HG03378 (cell line): ENCODE results near the gene TNNT3.

Experiments
- ATAC-seq: cut with Tn5 transposase; IDR thresholded peaks from one replicate; pipeline ENCODE4 v1.9.1; 2021; ENCODE audit warnings: mild to moderate bottlenecking, moderate library complexity; ENCODE audit not compliant: unreplicated experiment

The TNNT3 gene

GRCh38 chr11:1920909-1921573 is 1.5 kb downstream of the TNNT3 start:
- no peak for ATAC-seq

GRCh38 chr11:1921574-1922141 is 2.2 kb downstream of the TNNT3 start:
- ATAC-seq = no peak

DNA sequence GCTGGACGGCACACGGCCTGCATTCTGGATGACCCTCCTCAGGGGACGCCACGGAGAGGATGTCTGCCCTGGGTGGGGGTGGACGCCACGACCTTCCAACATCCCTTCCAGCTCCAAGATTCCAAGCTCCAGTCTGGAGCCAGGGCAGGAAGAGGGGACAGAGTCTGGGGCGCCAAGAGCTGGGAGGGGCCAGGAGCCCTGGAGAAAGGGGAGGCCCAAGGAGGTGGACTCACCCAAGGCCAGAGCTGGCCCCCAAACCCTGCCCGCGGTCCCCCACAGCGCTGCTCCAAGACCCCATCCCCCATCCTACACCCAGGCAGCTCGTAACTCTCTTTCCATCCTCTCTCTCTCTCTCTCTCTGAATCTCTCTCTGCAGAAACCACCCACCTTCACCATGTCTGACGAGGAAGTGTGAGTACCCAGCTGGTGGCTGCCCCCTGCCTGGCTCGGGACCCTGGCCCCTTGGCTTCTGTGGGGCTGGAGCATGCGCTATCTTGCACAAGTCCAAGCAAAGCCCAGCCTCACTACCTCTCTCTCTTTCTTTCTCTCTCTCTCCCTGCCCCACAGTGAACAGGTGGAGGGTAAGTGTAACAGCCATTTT is 3.1 kb downstream of the TNNT3 start:
- no peak for ATAC-seq

DNA sequence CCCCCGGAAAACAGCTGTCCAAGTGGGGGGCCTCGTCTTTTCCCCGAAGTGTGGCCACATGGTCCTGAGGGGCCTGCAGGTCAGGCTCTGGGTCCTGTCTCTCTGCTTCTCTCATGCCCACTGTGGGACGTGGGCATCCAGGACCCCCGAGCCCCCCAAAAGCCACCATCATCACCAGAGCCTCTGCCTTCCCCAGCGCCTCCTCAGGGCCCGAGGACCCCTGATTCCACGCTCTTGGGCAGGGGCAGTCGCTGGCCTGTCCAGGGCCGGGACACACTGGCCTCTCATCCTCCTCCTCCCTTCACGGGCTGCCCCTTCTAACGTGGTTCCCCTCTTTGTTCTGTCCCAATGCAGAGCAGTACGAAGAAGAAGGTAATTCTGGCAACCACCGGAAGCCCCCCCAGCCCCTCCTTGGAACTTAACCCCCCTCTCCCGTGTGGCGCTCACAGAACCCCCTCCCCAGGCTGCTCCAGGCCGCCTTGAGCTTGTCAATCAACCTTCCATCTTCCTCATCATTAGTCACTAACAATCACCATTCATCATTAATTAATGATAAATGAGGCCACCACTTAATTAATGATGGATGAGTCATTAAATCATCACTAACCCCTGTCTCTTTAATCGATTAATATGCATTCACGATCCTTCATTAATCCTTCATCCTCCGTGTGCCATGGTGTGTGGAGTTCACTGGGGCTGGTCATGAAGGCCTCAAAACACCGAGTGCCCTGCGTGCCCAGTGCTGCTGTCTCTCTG is 3.9 kb downstream of the TNNT3 start:
- no peak for ATAC-seq

GRCh38 chr11:1924181-1924580 is 4.7 kb downstream of the TNNT3 start:
- no peak for ATAC-seq

GRCh38 chr11:1924646-1925372 is 5.3 kb downstream of the TNNT3 start:
- no peak for ATAC-seq

- no peak for ATAC-seq
Observed at GRCh38 chr11:1925373-1926155, 6.1 kb downstream of the TNNT3 start.

DNA sequence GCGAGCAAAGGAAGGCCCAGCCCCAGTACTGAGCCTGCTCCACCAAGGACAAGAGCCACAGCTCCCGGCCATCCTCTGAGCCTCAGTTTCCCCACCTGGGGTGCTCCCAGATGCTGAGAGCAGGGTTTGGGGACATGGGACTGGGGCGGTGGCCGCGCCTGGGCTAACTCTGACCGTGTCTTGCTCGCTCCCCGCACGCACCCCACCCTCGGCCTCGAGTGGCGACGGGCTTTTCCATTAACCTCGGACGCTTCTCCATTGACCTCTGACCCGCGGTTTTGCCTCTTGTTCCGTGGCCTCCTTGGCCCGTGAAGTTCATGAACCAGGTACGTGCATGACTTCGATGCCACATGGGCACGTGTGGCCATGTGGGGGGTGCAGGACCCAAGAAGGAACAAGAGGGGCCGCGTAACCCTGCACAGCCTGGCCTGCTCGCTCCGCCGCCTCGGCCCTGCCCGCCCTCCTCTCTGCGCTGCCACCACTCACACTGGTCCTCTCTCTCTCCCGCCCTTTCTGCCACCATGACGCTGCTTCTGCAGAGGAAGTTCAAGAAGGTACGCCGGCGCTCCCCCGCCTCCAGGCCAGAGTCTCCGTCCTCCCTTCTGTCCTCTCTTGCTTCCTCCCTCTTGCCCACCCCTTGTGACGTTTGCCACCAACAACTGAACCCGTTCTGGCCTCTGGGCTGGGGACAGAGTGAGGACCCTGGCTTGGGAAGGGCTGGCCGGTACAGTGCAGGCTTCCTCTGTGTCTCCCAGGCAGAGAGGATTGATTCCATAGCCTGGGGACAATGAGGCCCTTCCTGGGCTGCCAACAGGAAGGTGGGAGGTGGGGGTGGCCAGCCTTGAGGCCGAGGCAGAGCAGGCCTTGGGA is 6.9 kb downstream of the TNNT3 start:
- ATAC-seq = no peak

DNA sequence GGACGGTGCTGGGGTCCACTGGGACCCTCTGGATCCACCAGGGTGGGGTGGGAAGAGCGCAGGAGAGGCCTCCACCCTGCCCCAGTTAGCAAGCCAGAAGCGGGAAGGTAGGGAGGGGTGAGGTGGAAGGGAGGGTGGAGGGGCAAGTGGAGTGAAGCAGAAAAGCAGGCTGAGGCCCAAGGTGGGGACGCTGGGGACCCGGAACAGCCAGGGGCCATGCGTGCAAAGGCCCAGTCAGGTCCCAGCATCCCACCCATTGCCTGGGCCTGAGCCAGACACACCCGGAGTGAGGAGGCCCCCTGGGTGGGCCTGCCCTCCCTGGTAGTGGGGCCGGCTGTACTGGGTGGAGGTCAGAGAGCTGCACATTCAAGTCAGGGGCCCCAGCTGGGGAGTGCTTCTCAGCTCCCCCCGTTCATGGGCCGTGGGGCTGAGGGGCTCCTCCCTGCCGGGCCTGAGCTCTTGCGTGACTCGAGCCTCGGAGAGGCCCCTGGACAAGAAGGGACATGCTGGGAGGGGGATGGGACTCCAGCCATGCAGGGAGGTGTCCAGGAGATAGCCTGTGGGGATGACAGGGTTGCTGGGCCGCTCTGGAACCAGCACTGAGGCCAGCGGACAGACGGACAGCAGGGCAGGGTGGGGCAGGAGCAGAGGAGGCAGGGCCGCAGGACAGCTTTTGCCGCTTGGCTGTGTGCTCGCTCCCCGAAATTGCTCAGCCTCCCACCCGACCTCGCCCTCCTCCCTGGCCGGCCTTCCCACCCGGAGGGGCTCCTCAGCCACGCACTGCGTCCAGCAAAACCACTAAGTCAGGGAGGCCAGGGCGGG is 7.7 kb downstream of the TNNT3 start:
- no peak for ATAC-seq

DNA sequence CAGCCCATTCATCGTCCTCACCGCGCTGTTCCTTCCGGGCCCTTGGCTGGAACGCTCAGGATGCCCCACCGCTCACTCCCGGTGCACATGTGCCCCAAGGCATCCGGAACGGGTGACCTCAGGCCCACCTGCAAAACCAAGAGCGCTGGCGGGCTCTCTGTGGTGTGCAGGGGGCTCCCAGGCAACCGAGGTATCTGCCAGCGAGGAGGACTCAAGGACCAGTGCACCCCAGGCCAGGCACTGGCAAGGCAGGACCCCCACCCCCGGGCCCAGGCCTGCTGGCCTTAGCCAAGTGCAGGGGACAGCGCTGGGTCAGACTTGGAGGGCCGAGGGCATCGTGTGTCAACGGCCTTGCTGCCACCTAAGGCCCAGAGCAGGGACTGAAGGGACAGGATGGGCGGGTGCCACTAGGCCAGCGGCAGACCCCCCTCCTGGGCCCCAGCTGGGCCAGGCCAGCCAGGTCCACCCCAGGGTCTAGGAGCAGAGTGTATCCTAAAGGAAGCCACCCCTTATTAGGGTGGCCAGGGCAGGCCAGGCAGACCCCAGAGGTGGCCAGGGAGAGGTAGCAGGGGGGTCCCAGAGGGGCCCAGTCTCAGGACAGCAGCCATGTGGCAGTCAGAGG is 8.5 kb downstream of the TNNT3 start:
- no peak for ATAC-seq

GRCh38 chr11:1928470-1928890 is 9.0 kb downstream of the TNNT3 start:
- ATAC-seq = no peak

- no peak for ATAC-seq
Observed at GRCh38 chr11:1928891-1929541, 9.5 kb downstream of the TNNT3 start.

DNA sequence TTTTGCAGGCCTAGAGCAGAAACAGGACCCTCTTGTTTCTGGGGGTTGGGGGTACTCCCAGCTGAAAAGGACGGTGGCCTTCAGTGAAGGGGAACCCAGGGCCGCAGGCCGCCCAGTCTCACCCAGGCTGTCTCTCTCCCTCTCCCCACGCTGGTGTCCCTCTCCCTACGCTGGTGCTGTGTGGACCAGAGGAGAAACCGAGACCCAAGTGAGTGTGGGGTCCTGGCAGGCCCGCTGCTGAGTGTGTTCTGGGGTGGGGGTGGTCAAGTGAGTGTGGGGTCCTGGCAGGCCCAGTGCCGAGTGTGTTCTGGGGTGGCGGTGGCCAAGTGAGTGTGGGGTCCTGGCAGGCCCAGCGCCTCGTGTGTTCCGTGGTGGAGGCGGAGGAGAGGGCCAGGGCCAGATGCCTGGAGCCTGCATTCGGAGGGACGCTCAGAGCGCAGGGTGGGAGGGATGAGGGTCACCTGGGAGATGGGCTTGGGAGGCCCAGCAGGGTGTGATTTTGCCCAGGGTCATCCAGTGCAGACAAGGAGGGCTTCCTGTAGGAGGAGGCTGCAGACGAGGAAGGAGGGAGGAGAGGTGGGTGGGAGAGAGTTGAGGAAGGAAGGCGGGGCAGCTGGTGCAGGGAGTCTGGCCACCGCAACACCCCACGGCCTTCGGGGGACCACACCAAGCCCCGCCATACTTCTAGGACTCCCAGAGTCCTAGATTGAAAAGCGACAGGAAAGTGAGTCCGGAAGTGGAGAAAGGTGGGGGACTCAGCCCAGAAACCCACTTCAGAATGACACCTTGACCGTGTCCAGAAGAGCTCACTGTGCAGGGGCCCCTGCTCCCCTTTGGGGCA is 10.3 kb downstream of the TNNT3 start:
- ATAC-seq = no peak

DNA sequence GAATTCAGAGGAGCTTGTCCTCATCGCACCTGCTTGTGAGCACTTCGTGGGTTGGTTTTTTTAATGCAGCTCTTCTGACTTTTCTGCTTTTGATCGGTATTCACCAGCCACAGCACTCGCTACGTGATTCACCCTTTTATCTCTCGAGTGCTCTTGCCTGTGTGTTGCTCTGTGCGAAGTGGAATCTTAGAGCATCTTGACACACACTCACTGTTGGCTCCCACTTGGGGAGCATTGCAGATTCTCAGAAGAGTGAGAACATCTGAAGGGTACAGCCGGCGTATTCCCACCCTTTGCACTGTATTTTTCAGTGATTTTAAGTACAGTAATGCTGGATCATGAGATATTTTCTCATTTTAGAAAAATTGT is 10.9 kb downstream of the TNNT3 start:
- no peak for ATAC-seq

DNA sequence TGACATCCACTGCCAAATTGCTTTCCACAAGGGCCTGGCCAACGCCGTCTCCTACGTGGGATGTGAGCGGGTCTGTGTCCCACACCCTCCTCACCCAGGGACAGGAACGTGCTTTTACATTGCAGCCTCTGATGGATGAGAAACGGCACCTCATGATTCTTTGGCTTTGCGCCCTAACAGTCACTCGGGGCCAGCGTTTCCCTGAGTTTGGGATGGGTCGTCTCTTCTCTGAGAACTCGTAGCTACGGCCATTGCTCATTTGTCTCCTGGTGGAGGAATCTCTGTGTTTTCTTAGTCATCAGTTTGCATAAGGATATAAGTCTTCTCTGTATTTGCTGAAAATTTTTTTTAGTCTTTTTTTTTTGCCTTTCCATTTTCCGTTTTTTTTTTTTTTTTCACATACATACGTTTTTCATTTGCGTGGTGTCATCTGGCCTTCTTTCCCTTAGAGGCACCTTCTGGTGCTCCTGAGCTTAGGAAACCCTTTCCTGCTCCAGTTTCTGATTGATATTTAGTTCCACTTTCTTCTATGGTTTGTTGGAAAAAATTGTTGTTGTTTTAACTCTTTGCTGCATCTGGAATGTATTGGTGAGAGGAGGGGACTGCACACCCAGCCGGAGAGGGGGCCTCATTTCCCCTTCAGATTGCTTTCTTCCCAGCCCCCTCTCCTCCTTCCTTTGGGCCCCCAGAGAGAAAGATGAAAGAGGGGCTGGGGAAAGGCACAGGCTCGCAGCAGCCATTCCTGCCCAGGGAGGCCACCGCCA is 12.0 kb downstream of the TNNT3 start:
- ATAC-seq = no peak

GRCh38 chr11:1932105-1932480 is 12.6 kb downstream of the TNNT3 start:
- ATAC-seq = no peak
